Right lobe of liver (tissue), 4 donors: ENCODE results near the gene DGKZ.

Source experiments
- POLR2A ChIP-seq: fragments of 450-650 bp; IDR thresholded peaks from one replicate; pipeline ENCODE4 v1.6.1; 2017; ENCODE audit warnings: antibody characterized with exemption, mild to moderate bottlenecking
- TF ChIP-seq, protein P1 (sequence below), 4 donors: fragments of 200-600 bp in 3 of 4; fragments of 450-650 bp in 1 of 4; IDR thresholded peaks; one replicate each; pipeline versions ENCODE4 v1.5.1 to v1.8.0; 2016 to 2022; ENCODE audit warnings: antibody characterized with exemption in 4 of 4, mild to moderate bottlenecking in 2 of 4
- donor health status: DM: no; HTN: no; CAD: no.
- donor health status: DM: no; HTN: no; CAD: no.
- donor health status: DM: no; HTN: yes; CAD: no.

DNA sequence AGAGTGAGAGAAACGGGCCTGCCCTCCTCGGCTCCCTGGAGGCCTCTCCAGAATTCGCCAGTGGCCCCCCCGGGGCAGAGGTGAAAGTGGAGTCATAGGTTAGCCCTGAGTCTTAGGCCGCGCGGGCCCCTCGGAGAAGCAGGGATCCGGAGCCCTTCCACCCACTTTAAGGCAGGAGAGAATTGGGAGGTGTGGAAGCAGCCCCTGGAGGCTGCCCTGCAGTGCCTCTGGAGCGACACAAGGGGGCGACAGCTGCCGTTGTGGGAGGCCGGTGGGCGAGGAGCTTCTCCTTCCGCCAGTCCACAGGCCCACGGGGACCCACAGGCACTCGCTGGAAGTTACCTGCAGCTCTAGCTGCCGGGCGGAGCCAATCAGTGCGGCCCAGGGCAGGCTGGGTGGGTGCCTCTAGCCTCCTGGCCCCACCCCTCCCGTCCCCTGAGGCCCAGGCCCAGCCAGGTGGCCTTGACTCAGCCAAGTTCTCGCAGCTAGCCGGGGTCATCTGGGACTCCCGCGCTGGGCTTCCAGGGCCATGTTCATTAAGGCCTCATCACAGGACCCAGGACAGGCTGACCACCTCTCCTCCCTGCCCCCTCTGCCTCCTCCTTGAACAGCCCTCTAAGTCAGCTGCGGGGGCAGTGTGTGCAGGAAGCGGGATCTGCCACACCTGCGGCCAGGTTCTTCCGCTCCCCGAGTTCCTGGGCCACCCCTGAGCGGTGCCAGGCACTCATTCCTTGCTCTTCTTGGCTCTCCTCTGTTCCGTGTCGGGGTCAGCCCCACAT lies 5.0 kb downstream of the DGKZ start:
- TF ChIP-seq, protein P1, sequence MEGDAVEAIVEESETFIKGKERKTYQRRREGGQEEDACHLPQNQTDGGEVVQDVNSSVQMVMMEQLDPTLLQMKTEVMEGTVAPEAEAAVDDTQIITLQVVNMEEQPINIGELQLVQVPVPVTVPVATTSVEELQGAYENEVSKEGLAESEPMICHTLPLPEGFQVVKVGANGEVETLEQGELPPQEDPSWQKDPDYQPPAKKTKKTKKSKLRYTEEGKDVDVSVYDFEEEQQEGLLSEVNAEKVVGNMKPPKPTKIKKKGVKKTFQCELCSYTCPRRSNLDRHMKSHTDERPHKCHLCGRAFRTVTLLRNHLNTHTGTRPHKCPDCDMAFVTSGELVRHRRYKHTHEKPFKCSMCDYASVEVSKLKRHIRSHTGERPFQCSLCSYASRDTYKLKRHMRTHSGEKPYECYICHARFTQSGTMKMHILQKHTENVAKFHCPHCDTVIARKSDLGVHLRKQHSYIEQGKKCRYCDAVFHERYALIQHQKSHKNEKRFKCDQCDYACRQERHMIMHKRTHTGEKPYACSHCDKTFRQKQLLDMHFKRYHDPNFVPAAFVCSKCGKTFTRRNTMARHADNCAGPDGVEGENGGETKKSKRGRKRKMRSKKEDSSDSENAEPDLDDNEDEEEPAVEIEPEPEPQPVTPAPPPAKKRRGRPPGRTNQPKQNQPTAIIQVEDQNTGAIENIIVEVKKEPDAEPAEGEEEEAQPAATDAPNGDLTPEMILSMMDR (IDR thresholded peaks at IDR 0.05) = peak; percentile 50 to 69 (median 54)
- TF ChIP-seq POLR2A = no peak
